DMS153 treated with DMSO at 0.1 percent for 48 hours (cell line): ENCODE results near the gene PLCH1.

Experiments
- DNase-seq: peaks from one replicate; lab custom pipeline; 2025; ENCODE audit not compliant: unreplicated experiment; lab: John Stamatoyannopoulos, UW

PLCH1 gene

GRCh38 chr3:155363690-155364070 is 381.2 kb downstream of the PLCH1 start:
- no peak for DNase-seq

- no peak for DNase-seq
Measured at GRCh38 chr3:155362808-155363689, 381.8 kb downstream of the PLCH1 start.

DNA sequence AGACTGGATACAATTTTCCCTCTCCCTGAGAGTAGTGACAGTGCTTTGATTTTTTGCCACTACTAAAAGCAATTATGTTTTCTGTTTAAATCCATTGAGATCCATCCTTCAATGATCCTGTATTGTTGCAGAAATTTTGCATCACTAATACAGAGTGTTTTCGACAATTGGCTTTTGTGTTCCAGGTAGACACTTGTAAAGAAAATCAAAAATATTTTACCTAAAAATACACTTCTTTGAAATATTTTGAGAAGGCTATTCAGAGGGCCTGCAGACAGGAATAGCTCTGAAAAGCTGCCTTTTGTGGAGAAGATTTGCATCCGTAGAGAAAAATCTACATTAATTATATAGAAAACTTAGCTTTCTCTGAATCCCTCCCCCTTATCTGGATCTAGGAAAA is 384.6 kb downstream of the PLCH1 start:
- DNase-seq: no peak

DNA sequence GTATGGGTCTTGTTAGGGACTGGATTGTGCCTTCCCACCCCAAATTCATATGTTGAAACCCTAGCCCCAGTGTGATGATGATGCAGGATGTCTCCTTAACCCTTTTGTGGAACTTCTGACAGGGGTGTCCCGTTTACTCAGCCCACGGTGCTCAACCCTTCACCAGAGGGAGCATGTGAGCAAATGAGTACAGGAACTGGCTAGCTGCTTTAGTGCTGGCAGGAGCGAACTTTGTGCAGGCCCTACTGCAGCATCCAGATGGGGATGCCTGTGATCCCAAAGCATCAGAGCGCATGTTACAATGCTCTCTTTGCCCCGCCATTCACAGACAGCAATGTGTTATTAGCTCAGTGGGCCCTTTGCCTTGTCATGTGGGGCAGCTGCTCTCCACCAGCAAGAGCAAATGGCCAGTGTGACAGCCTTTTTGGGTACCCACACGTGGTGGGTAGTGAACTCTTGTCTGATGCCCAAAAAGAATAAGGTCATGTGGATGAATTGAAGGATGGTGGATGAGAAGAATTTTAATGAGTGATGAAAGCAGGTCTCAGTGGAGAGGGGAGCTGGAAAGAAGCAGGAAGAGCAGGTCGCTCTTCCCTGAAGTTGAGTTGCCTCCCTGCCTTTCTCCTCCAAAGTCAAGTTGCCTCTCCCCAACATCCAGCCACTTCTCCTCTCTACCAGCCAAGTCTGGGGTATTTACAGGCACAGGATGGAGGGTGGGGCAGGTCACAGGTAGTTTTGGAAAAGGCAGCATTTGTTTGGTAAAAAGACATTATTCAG is 388.1 kb downstream of the PLCH1 start:
- DNase-seq: no peak

DNA sequence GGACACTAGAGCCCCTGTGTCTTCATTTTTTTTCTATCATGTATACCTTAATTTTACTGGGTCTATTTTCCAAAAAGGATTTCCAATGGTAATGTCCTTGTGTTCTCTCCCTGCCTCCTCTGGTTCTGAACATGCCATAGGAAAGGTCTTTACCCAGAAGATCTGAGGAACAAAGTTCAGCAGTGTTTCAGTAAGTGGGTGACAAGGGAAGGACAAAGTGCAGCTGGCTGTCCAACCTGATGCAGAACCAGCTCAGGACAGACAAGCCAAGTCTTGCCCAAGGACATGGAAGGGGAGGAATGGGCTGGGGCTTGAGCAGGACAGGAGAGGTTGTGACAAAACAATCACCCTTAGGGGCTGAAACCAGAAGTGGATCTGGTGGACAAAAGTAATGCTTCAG is 390.2 kb downstream of the PLCH1 start:
- no peak for DNase-seq

DNA sequence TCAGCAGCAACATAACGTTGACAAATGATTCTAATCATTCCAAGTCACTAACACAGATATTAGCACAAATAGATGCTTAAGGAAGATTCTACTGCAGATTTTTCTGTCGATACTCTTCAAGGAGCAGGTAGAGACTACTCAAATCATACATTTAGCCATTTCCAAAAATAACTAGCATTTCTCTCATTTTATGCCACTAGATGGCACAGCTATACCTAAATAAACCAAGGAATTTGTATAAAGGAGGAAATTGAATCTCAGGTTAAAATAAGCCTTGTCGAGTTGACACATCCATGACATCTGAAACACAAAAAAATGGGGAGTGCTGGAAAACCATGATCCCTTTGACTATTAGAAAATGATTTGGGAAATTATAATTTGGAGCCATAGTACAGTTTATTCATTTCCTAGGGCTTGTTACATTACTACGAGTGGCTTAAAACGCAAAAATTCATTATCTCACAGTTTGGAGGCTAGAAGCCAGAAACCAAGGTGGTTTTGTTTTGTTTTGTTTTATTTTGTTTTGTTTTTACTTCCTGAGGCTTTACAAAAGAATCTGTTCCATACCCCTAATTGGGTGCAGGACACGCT is 391.9 kb downstream of the PLCH1 start:
- DNase-seq: peak; percentile 55

- no peak for DNase-seq
Measured at GRCh38 chr3:155350571-155350970, 394.3 kb downstream of the PLCH1 start.

DNA sequence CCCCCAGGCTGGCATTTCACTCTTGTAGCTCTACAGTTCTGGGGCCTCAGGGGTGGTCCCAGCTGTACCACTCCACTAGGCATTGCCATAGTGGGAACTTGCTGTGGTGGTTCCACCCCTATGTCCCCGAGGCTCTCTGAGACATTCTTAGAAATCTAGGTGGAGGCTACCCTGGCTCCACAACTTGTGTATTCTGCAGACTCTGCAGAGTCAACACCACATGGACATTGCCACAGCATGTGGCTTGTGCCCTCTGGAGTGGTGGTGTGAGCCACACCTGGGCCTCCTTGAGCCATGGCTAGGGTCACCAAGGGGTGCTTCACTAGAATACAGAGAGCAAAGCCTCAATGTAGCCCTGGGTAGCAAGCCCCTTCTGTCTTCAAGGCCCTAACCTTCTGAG is 397.0 kb downstream of the PLCH1 start:
- no peak for DNase-seq

- DNase-seq: no peak
Measured at GRCh38 chr3:155342344-155342743, 402.5 kb downstream of the PLCH1 start.

DNA sequence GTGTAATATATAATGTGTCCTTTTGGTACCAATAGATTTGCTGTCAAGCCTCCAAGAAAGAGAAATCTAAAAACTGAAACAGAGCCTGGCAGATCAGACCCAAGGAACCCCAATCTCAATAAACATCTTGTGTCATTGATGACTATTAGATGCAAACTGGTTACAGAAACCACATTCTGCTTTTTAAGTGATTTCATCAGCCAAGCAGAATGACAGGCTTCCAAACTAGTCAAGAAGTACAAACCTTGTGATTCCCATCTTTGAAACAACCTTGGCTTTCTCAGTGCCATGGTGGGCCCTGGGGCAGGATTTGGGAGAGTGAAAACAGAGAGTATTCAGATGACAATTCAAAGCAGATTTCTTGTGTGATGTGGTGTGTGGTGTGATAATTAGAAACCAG is 405.8 kb downstream of the PLCH1 start:
- no peak for DNase-seq

GRCh38 chr3:155335724-155336354 is 409.0 kb downstream of the PLCH1 start:
- no peak for DNase-seq

DNA sequence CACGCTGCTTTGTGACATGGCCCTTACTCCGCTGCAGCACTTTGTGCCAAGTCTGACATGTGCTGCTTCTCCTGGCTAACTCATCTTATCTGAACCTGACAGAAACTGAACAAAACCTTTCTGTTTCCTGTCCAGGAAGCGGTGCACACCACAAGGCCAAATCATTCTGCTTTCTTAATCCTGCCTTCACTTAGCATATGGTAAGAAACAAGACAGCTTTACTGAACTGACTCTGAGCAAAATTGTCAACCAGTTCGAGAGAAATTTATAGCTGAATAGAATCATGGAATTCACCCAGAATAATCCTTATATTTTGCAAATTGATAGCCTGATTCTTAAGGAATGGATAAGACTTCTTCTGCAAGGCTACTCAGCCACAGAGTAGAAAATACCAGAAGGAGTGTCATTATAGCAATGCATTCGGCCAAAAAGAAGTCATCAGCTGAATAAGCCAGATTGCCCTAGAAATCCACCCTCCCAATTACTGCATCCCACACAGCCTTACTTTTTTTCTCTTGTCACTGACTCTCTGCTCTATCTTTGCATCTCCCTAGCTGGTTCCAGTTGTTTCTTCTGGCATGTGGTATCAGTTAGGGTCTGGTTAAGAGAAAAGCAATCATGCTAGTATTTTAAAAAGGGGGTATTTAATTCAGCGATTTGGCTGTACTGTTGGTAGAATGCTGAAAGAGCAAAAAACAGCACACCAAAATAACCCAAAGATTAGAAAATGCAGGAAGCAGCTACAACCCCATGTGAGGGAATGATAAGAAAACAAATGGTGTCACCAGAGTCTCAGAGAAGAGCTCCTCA is 409.8 kb downstream of the PLCH1 start:
- DNase-seq: no peak

- no peak for DNase-seq
Measured at GRCh38 chr3:155334215-155334913, 410.5 kb downstream of the PLCH1 start.

GRCh38 chr3:155332716-155333115 is 412.2 kb downstream of the PLCH1 start:
- DNase-seq: no peak

GRCh38 chr3:155331078-155331477 is 413.8 kb downstream of the PLCH1 start:
- DNase-seq: no peak

- no peak for DNase-seq
Measured at GRCh38 chr3:155330370-155330769, 414.5 kb downstream of the PLCH1 start.

DNA sequence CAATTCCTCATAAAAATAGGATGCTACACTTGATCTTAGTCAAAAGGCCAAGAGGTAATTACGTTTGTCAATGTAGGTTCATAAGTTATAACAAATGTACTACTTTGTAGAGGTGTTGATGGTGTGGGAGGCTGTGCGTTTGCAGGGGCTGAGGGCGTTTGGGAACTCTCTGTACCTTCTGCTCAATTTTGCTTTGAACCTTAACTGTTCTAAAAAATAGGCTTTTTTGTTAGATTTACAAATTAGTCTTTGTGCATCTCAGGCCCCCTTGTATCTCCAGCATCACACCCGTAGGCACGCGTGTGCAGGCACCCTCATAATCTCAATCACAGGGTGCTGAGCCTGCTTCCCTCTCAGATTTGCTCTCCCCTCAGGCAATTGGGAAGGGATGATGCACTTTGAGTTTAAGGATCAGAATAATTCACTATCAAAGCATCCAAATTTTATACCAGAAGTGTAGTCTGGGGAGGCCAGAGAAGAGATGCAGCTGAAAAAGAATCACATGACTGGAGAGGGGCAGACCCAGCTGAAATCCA is 415.3 kb downstream of the PLCH1 start:
- no peak for DNase-seq

- no peak for DNase-seq
Measured at GRCh38 chr3:155327871-155328270, 417.0 kb downstream of the PLCH1 start.

- no peak for DNase-seq
Measured at GRCh38 chr3:155327430-155327829, 417.4 kb downstream of the PLCH1 start.

- no peak for DNase-seq
Measured at GRCh38 chr3:155326901-155327300, 418.0 kb downstream of the PLCH1 start.
